Esophagus squamous epithelium (tissue), 5 donors: ENCODE measurements around the gene SVIL. TPM values are rescaled to one million over a fixed set of nuclear protein-coding genes. Genes with fewer than 3 reads are reported as not detected.
A peak's percentile ranks its signal among the peaks of the same experiment; 100 is the strongest.

ENCODE experiments used
- DNase-seq: peaks from one replicate; lab custom pipeline; 2025; lab: John Stamatoyannopoulos, UW
- H3K27ac ChIP-seq, 4 donors: fragments of 200-600 bp; sonication (generic); one replicate each; pipeline ENCODE4 v1.5.1; 2016 to 2019; ENCODE audit warnings: mild to moderate bottlenecking in 1 of 4
- H3K27me3 ChIP-seq, 4 donors: fragments of 200-600 bp; sonication (generic); 1 replicate in 3 of 4; 2 replicates in 1 of 4; pipeline versions ENCODE4 v1.5.1 to v1.6.0; 2017 to 2021; ENCODE audit warnings: antibody characterized with exemption in 1 of 4
- H3K36me3 ChIP-seq, 3 donors: fragments of 200-600 bp; sonication (generic); one replicate each; pipeline ENCODE4 v1.5.1; 2016 to 2019
- H3K4me1 ChIP-seq, 3 donors: fragments of 200-600 bp; sonication (generic); one replicate each; pipeline ENCODE4 v1.5.1; 2017 to 2019
- H3K4me3 ChIP-seq, 4 donors: fragments of 200-600 bp; sonication (generic); 1 replicate in 3 of 4; 2 replicates in 1 of 4; pipeline ENCODE4 v1.5.1; 2016 to 2019; ENCODE audit warnings: mild to moderate bottlenecking in 2 of 4, moderate library complexity in 1 of 4
- H3K9me3 ChIP-seq, 3 donors: fragments of 200-600 bp; sonication (generic); one replicate each; pipeline ENCODE4 v1.5.1; 2016 to 2019
- CTCF ChIP-seq, 6 experiments: fragments of 450-650 bp in 4 of 6; fragments of 200-600 bp in 2 of 6; sonication (generic) in 2 of 6; IDR thresholded peaks; one replicate each; pipeline ENCODE4 v1.5.1; 2016 to 2019; ENCODE audit warnings: antibody characterized with exemption in 6 of 6, mild to moderate bottlenecking in 4 of 6, moderate library complexity in 4 of 6
- POLR2A ChIP-seq, 4 donors: fragments of 450-650 bp; IDR thresholded peaks; one replicate each; pipeline ENCODE4 v1.6.1; 2017; ENCODE audit warnings: antibody characterized with exemption in 4 of 4, mild to moderate bottlenecking in 4 of 4, moderate library complexity in 3 of 4
- WGBS, 2 donors: methylation state at CpG; one replicate each; pipeline ENCODE4 v1.1.5; 2018; 5-methylcytosine and 5-hydroxymethylcytosine counted together
- intact Hi-C: fragments of 100-400 bp; cut with DNase I; formaldehyde crosslinking; loops from one replicate; pipeline ENCODE4 v1.15.0; 2022
- total RNA-seq, 4 donors: library from RNA; depleted of rRNA; stranded (reverse); fragments of >200 nt; gene quantifications; one replicate each; pipeline ENCODE4 v1.1.0, GENCODE V29; 2016
- donor health status: DM: yes; HTN: yes; CAD: no.

Gene SVIL
- total RNA-seq, 4 donors from 2014 or later = 71.1 to 227 (median 147) TPM

- H3K9me3 ChIP-seq = no peaks in the 10 kb centered on the region
- H3K36me3 ChIP-seq = peaks cover 0 to 36% (median 0%) of the 10 kb centered on the region in 3 donors
- no peak overlapping the region for H3K4me3 ChIP-seq
- 60 to 70% methylated on average over 3 of the region's 3 CpGs for WGBS, 2 donors
- peak overlapping the region in 1 of 4 donors; percentile 73 for H3K27ac ChIP-seq
- H3K4me1 ChIP-seq = peaks cover 5 to 56% (median 20%) of the 10 kb centered on the region in 3 donors
- no peak for DNase-seq
- no peaks in the 10 kb centered on the region for H3K27me3 ChIP-seq
- TF ChIP-seq POLR2A (IDR thresholded peaks at IDR 0.05) (no peak), CTCF (IDR thresholded peaks at IDR 0.05) (no peak)
- intact Hi-C loops = no loop called here
Measured at GRCh38 chr10:29667191-29667590, 32.4 kb upstream of the SVIL start.

- Histone ChIP-seq H3K36me3 (peaks cover 0 to 34% (median 0%) of the 10 kb centered on the region in 3 donors), H3K4me3 (no peak overlapping the region), H3K27ac (no peak overlapping the region), H3K27me3 (no peaks in the 10 kb centered on the region), H3K4me1 (peaks cover 13 to 62% (median 28%) of the 10 kb centered on the region in 3 donors), H3K9me3 (no peaks in the 10 kb centered on the region)
- WGBS, 2 donors = 82 to 89% methylated on average over 7 of the region's 7 CpGs
- TF ChIP-seq CTCF (IDR thresholded peaks at IDR 0.05) (no peak), POLR2A (IDR thresholded peaks at IDR 0.05) (no peak)
- intact Hi-C loops = no loop called here
- no peak for DNase-seq
Measured at GRCh38 chr10:29666201-29666600, 31.4 kb upstream of the SVIL start.

- intact Hi-C loops = no loop called here
- no peak for DNase-seq
- H3K27me3 ChIP-seq = no peaks in the 10 kb centered on the region
- WGBS, 2 donors = 82 to 85% methylated on average over 7 to 8 of the region's 8 CpGs
- H3K9me3 ChIP-seq = no peaks in the 10 kb centered on the region
- no peak overlapping the region for H3K4me3 ChIP-seq
- H3K4me1 ChIP-seq = peaks cover 30 to 63% (median 40%) of the 10 kb centered on the region in 3 donors
- peaks cover 0 to 28% (median 0%) of the 10 kb centered on the region in 3 donors for H3K36me3 ChIP-seq
- no peak for TF ChIP-seq CTCF (IDR thresholded peaks at IDR 0.05)
- TF ChIP-seq POLR2A (IDR thresholded peaks at IDR 0.05) = no peak
- no peak overlapping the region for H3K27ac ChIP-seq
Measured at GRCh38 chr10:29663718-29664117, 28.9 kb upstream of the SVIL start.

GRCh38 chr10:29658984-29659965, 24.5 kb upstream of the SVIL start:
- H3K4me3 ChIP-seq = no peak overlapping the region
- no peaks in the 10 kb centered on the region for H3K9me3 ChIP-seq
- H3K27ac ChIP-seq = peak overlapping the region; percentile 70 to 88 (median 84)
- WGBS, 2 donors = 9 to 13% methylated on average over 9 to 10 of the region's 10 CpGs
- H3K27me3 ChIP-seq = no peaks in the 10 kb centered on the region
- peaks cover 0 to 42% (median 0%) of the 10 kb centered on the region in 3 donors for H3K36me3 ChIP-seq
- peak in 4 of 6 experiments; percentile 48 to 78 (median 74) for TF ChIP-seq CTCF (IDR thresholded peaks at IDR 0.05)
- no peak for TF ChIP-seq POLR2A (IDR thresholded peaks at IDR 0.05)
- DNase-seq = no peak
- intact Hi-C loops = no loop called here
- H3K4me1 ChIP-seq = peaks cover 34 to 61% (median 47%) of the 10 kb centered on the region in 3 donors
